Thyroid gland (tissue), 4 donors: ENCODE results near the gene MACROH2A1.

Experiments used
- CTCF ChIP-seq, 6 experiments: fragments of 200-600 bp in 3 of 6; fragments of 450-650 bp in 3 of 6; sonication (generic) in 3 of 6; IDR thresholded peaks; one replicate each; pipeline ENCODE4 v1.5.1; 2016 to 2019; ENCODE audit warnings: antibody characterized with exemption in 6 of 6, mild to moderate bottlenecking in 2 of 6, inconsistent platforms in 1 of 6, moderate library complexity in 1 of 6
- POLR2A ChIP-seq, 2 donors: fragments of 450-650 bp; IDR thresholded peaks; one replicate each; pipeline ENCODE4 v1.6.1; 2017; ENCODE audit warnings: antibody characterized with exemption in 2 of 2, mild to moderate bottlenecking in 2 of 2, moderate library complexity in 1 of 2

GRCh38 chr5:135445306-135445985, 46.4 kb upstream of the MACROH2A1 start:
- TF ChIP-seq POLR2A (IDR thresholded peaks at IDR 0.05) (no peak), CTCF (IDR thresholded peaks at IDR 0.05) (no peak)
